ENCODE data around the gene PTPRG.

The PTPRG gene

DNA sequence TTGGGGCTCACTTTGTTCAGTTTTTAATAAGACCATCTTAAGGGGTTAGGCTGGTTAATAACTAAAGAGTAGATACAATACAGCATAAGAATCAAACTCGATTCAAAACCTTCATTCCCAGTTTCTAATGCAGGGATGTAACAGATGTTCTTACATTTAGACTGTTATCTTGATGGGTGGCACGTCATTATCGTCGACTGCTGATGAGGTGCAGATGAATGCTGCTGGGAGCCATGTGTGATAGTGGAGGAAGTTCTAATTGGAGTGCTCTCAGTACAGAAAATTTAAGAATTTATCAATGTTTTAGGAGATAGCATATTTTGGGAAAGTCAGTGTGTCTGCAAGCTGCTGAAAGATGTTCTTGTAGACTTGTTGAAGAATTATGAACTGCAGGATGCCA, 331.5 kb downstream of the PTPRG start:
- no peak for TF ChIP-seq POLR2AphosphoS5 (IDR thresholded peaks at IDR 0.05; ENCODE audit: low read depth, low read length)
- TF ChIP-seq FOXP2 (optimal IDR thresholded peaks at IDR 0.05; ENCODE audit: borderline replicate concordance, extremely low read depth, extremely low read length, insufficient read depth): no peak
- no peak for TF ChIP-seq SIN3A (IDR thresholded peaks at IDR 0.05; ENCODE audit: borderline replicate concordance, insufficient read depth, low read length)
- TF ChIP-seq, protein P1, sequence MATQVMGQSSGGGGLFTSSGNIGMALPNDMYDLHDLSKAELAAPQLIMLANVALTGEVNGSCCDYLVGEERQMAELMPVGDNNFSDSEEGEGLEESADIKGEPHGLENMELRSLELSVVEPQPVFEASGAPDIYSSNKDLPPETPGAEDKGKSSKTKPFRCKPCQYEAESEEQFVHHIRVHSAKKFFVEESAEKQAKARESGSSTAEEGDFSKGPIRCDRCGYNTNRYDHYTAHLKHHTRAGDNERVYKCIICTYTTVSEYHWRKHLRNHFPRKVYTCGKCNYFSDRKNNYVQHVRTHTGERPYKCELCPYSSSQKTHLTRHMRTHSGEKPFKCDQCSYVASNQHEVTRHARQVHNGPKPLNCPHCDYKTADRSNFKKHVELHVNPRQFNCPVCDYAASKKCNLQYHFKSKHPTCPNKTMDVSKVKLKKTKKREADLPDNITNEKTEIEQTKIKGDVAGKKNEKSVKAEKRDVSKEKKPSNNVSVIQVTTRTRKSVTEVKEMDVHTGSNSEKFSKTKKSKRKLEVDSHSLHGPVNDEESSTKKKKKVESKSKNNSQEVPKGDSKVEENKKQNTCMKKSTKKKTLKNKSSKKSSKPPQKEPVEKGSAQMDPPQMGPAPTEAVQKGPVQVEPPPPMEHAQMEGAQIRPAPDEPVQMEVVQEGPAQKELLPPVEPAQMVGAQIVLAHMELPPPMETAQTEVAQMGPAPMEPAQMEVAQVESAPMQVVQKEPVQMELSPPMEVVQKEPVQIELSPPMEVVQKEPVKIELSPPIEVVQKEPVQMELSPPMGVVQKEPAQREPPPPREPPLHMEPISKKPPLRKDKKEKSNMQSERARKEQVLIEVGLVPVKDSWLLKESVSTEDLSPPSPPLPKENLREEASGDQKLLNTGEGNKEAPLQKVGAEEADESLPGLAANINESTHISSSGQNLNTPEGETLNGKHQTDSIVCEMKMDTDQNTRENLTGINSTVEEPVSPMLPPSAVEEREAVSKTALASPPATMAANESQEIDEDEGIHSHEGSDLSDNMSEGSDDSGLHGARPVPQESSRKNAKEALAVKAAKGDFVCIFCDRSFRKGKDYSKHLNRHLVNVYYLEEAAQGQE (IDR thresholded peaks at IDR 0.05; ENCODE audit: insufficient read depth in 1 of 2, low read depth in 2 of 2, low read length in 2 of 2): no peak
- no peak for TF ChIP-seq TAF1 (IDR thresholded peaks at IDR 0.05; ENCODE audit: borderline replicate concordance, insufficient read depth, low read length)

- TF ChIP-seq SIN3A (IDR thresholded peaks at IDR 0.05; ENCODE audit: borderline replicate concordance, insufficient read depth, low read length) (no peak), TAF1 (IDR thresholded peaks at IDR 0.05; ENCODE audit: borderline replicate concordance, insufficient read depth, low read length) (no peak), FOXP2 (optimal IDR thresholded peaks at IDR 0.05; ENCODE audit: borderline replicate concordance, extremely low read depth, extremely low read length, insufficient read depth) (no peak), POLR2AphosphoS5 (IDR thresholded peaks at IDR 0.05; ENCODE audit: low read depth, low read length) (no peak)
- TF ChIP-seq, protein P1 (IDR thresholded peaks at IDR 0.05; ENCODE audit: insufficient read depth in 1 of 2, low read depth in 2 of 2, low read length in 2 of 2): no peak
Observed at GRCh38 chr3:61893840-61894566, 332.6 kb downstream of the PTPRG start.

DNA sequence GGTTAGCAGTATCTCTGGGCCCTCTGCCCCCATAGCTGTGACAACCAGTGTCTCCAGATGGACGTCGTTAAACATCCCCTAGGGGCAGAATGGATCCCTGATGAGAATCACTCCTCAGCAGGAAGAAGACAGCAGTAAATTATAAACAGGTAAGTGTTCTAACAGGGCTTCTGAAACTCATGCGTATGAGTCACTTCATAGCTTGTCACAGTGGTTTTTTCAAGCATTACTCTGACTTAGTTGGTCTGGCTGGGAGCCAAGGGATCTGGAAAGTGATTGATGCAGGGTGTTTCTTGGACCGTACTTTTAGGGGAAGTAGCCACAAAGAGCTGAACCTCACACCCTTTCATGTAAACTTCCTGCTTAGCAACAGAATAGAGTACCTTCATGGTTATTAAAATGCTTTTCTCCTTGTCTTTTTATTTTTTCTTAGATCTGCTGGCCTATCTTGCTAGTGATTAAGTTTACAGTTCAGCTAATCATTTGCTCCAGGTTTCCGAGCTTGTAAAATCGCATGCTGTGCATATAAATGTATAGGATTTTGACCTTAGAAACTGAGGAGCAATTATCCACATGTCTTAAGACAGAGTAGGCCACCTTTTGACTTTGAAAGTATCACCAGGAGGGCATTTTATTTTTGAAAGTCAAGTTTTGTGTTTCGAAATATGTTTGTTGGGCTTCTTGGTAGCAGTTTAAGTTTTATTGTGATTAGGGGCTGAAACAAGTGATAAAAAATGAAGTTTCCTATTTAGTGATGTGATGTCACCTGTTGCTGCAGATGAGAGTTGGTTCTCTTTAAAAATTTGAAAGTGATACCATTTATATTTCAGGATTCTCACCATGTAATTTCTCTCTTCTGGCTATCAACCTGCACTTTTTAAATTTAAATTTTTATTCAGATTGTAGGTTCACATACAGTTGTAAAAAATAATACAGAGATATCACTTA, 333.9 kb downstream of the PTPRG start:
- TF ChIP-seq TAF1 (IDR thresholded peaks at IDR 0.05; ENCODE audit: borderline replicate concordance, insufficient read depth, low read length) (no peak), SIN3A (IDR thresholded peaks at IDR 0.05; ENCODE audit: borderline replicate concordance, insufficient read depth, low read length) (no peak), POLR2AphosphoS5 (IDR thresholded peaks at IDR 0.05; ENCODE audit: low read depth, low read length) (no peak), FOXP2 (optimal IDR thresholded peaks at IDR 0.05; ENCODE audit: borderline replicate concordance, extremely low read depth, extremely low read length, insufficient read depth) (no peak)

GRCh38 chr3:61896251-61896650, 334.9 kb downstream of the PTPRG start:
- TF ChIP-seq FOXP2 (optimal IDR thresholded peaks at IDR 0.05; ENCODE audit: borderline replicate concordance, extremely low read depth, extremely low read length, insufficient read depth): no peak
- TF ChIP-seq SIN3A (IDR thresholded peaks at IDR 0.05; ENCODE audit: borderline replicate concordance, insufficient read depth, low read length): no peak
- TF ChIP-seq, protein P1 (IDR thresholded peaks at IDR 0.05; ENCODE audit: insufficient read depth in 1 of 2, low read depth in 2 of 2, low read length in 2 of 2): no peak
- no peak for TF ChIP-seq TAF1 (IDR thresholded peaks at IDR 0.05; ENCODE audit: borderline replicate concordance, insufficient read depth, low read length)
- no peak for TF ChIP-seq POLR2AphosphoS5 (IDR thresholded peaks at IDR 0.05; ENCODE audit: low read depth, low read length)

DNA sequence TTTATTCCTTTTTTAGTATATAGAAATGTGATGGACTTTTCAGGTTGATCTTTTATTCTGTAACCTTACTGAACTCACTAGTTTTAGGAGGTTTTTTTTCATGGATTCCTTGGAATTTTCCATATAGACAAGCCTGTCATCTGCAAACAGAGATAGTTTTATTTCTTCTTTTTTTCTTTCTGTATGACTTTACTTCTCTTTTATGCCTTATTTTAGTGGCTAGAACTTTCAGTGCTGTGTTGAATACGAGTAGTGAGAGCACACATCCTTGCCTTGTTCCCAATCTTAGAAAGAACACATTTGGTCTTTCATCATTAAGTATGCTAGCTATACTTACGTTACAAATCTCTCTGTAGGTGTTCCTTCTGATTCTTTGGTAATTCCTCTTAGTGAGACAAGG, 336.5 kb downstream of the PTPRG start:
- TF ChIP-seq TAF1 (IDR thresholded peaks at IDR 0.05; ENCODE audit: borderline replicate concordance, insufficient read depth, low read length) (no peak), SIN3A (IDR thresholded peaks at IDR 0.05; ENCODE audit: borderline replicate concordance, insufficient read depth, low read length) (no peak), POLR2AphosphoS5 (IDR thresholded peaks at IDR 0.05; ENCODE audit: low read depth, low read length) (no peak), FOXP2 (optimal IDR thresholded peaks at IDR 0.05; ENCODE audit: borderline replicate concordance, extremely low read depth, extremely low read length, insufficient read depth) (no peak)
- TF ChIP-seq, protein P1 (IDR thresholded peaks at IDR 0.05; ENCODE audit: insufficient read depth in 1 of 2, low read depth in 2 of 2, low read length in 2 of 2): no peak

All from PFSK-1 (cell line).